Astrocyte (in vitro differentiated cells and primary cell): ENCODE measurements around the gene FNDC3A. TPM values are rescaled to one million over a fixed set of nuclear protein-coding genes. Genes with fewer than 3 reads are reported as not detected.

ENCODE experiments used
- DNase-seq: peaks from one replicate; pipeline ENCODE4 v3.0.0-alpha.2; 2010; ENCODE audit warnings: low read depth
- FAIRE-seq: peaks from 2 replicates; lab custom pipeline; 2011; peaks lifted over from hg19 to GRCh38; lab: Jason Lieb, UNC
- H2AFZ ChIP-seq: 2 replicates; pipeline ENCODE4 v1.6.0; 2012; ENCODE audit warnings: low read depth, low read length, inconsistent platforms
- H3K27ac ChIP-seq: 2 replicates; pipeline ENCODE4 v1.5.1; 2011; ENCODE audit warnings: low read depth, low read length, inconsistent platforms
- H3K27me3 ChIP-seq: 2 replicates; pipeline ENCODE4 v1.6.0; 2011; ENCODE audit warnings: low read length, inconsistent platforms; ENCODE audit not compliant: insufficient read depth
- H3K36me3 ChIP-seq: 2 replicates; pipeline ENCODE4 v1.5.1; 2011; ENCODE audit warnings: low read length, inconsistent platforms; ENCODE audit not compliant: insufficient read depth
- H3K4me1 ChIP-seq: 2 replicates; pipeline ENCODE4 v1.5.1; 2011; ENCODE audit warnings: low read length, inconsistent platforms; ENCODE audit not compliant: insufficient read depth
- H3K4me2 ChIP-seq: 2 replicates; pipeline ENCODE4 v1.6.0; 2012; ENCODE audit warnings: low read length, inconsistent platforms
- H3K4me3 ChIP-seq: 2 replicates; pipeline ENCODE4 v1.5.1; 2011; ENCODE audit warnings: low read depth, mild to moderate bottlenecking, low read length, inconsistent platforms; ENCODE audit not compliant: insufficient read depth
- H3K79me2 ChIP-seq: 2 replicates; pipeline ENCODE4 v1.6.0; 2012; ENCODE audit warnings: mild to moderate bottlenecking, low read length, inconsistent platforms; ENCODE audit not compliant: insufficient read depth
- H3K9ac ChIP-seq: 2 replicates; pipeline ENCODE4 v1.6.0; 2012; ENCODE audit warnings: mild to moderate bottlenecking, low read length, inconsistent platforms
- H3K9me3 ChIP-seq: 2 replicates; pipeline ENCODE4 v1.5.1; 2012; ENCODE audit warnings: low read depth, mild to moderate bottlenecking, low read length, inconsistent platforms; ENCODE audit not compliant: insufficient read depth
- H4K20me1 ChIP-seq: 2 replicates; pipeline ENCODE4 v1.6.0; 2012; ENCODE audit warnings: low read length, inconsistent platforms; ENCODE audit not compliant: insufficient read depth
- H3K27ac Mint-ChIP-seq: one replicate; pipeline ENCODE4 v1.8.0; 2021; ENCODE audit warnings: mild to moderate bottlenecking, mixed read lengths; ENCODE audit not compliant: unreplicated experiment
- H3K27me3 Mint-ChIP-seq: one replicate; pipeline ENCODE4 v1.8.0; 2021; ENCODE audit warnings: low read depth, mixed read lengths; ENCODE audit not compliant: unreplicated experiment
- H3K36me3 Mint-ChIP-seq: one replicate; pipeline ENCODE4 v1.8.0; 2021; ENCODE audit warnings: low read depth, mixed read lengths; ENCODE audit not compliant: unreplicated experiment
- H3K4me1 Mint-ChIP-seq: one replicate; pipeline ENCODE4 v1.8.0; 2021; ENCODE audit warnings: low read depth, mixed read lengths; ENCODE audit not compliant: unreplicated experiment
- H3K4me3 Mint-ChIP-seq: one replicate; pipeline ENCODE4 v1.8.0; 2021; ENCODE audit warnings: mild to moderate bottlenecking, moderate library complexity, mixed read lengths; ENCODE audit not compliant: unreplicated experiment
- H3K9me3 Mint-ChIP-seq: one replicate; pipeline ENCODE4 v1.8.0; 2021; ENCODE audit warnings: mild to moderate bottlenecking, mixed read lengths; ENCODE audit not compliant: unreplicated experiment
- CTCF ChIP-seq: IDR thresholded peaks from 2 replicates; pipeline ENCODE4 v1.5.1; 2011; ENCODE audit warnings: low read depth, mild to moderate bottlenecking, inconsistent platforms, low read length, moderate library complexity; ENCODE audit not compliant: insufficient read depth
- EZH2 ChIP-seq: IDR thresholded peaks from 2 replicates; pipeline ENCODE4 v1.6.1; 2012; ENCODE audit warnings: mild to moderate bottlenecking, low read length, inconsistent platforms; ENCODE audit not compliant: insufficient read depth
- total RNA-seq: library from RNA; stranded (reverse); gene quantifications from 2 replicates; pipeline ENCODE4 v1.2.1, GENCODE V29; 2021

The FNDC3A gene
- total RNA-seq, 1 donor from 2014 or later: 82.6 TPM

DNA sequence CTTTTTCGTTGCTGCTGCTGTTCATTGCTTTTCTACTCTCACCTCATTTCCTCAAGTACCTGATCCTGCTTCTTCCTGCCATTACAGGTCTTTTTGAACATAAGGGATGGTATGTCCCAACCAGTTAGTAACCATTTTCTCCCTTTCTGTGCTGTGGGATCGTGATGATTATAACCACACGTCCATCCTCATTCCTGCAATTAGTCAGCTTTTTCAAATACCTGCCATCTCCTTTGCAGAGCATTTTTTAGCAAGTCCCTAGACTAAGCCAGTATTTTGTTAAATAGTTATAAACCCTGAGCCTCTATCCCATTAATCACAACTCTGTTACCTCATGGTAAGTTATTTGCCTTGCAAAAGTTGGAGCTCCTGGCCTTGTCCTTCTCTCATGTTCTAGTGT lies 109.2 kb downstream of the FNDC3A start:
- H4K20me1 ChIP-seq: no peaks in the 10 kb centered on the region
- no peak overlapping the region for H3K9ac ChIP-seq
- no peak overlapping the region for H3K4me2 ChIP-seq
- peaks cover 4% of the 10 kb centered on the region for H3K79me2 ChIP-seq
- Mint-ChIP-seq H3K27ac (no peak overlapping the region), H3K36me3 (peaks cover 7% of the 10 kb centered on the region), H3K9me3 (peaks cover 2% of the 10 kb centered on the region), H3K27me3 (no peaks in the 10 kb centered on the region), H3K4me3 (no peak overlapping the region), H3K4me1 (peaks cover 18% of the 10 kb centered on the region)
- no peaks in the 10 kb centered on the region for H3K36me3 ChIP-seq
- peaks cover 9% of the 10 kb centered on the region for H3K4me1 ChIP-seq
- H3K27me3 ChIP-seq: no peaks in the 10 kb centered on the region
- no peak overlapping the region for H3K27ac ChIP-seq
- DNase-seq: no peak
- no peak overlapping the region for H3K4me3 ChIP-seq
- TF ChIP-seq EZH2 (no peak), CTCF (no peak)
- H3K9me3 ChIP-seq: no peaks in the 10 kb centered on the region
- H2AFZ ChIP-seq: no peak overlapping the region
- FAIRE-seq: no peak

- no peak overlapping the region for H3K4me3 ChIP-seq
- no peaks in the 10 kb centered on the region for H3K36me3 ChIP-seq
- H3K27ac Mint-ChIP-seq: no peak overlapping the region
- no peak for FAIRE-seq
- no peak overlapping the region for H3K4me3 Mint-ChIP-seq
- H3K27me3 ChIP-seq: no peaks in the 10 kb centered on the region
- peaks cover 18% of the 10 kb centered on the region for H3K4me1 Mint-ChIP-seq
- TF ChIP-seq CTCF: no peak
- TF ChIP-seq EZH2: no peak
- DNase-seq: peak; percentile 49
- no peaks in the 10 kb centered on the region for H3K9me3 ChIP-seq
- peaks cover 6% of the 10 kb centered on the region for H3K36me3 Mint-ChIP-seq
- H3K79me2 ChIP-seq: peaks cover 4% of the 10 kb centered on the region
- no peaks in the 10 kb centered on the region for H3K27me3 Mint-ChIP-seq
- no peak overlapping the region for H3K4me2 ChIP-seq
- no peaks in the 10 kb centered on the region for H4K20me1 ChIP-seq
- H3K4me1 ChIP-seq: peaks cover 9% of the 10 kb centered on the region
- no peak overlapping the region for H3K9ac ChIP-seq
- no peak overlapping the region for H2AFZ ChIP-seq
- no peak overlapping the region for H3K27ac ChIP-seq
- H3K9me3 Mint-ChIP-seq: peaks cover 2% of the 10 kb centered on the region
These were observed 111.0 kb downstream of the FNDC3A start for GRCh38 chr13:49086722-49087121.

GRCh38 chr13:49093376-49093775 lies 117.7 kb downstream of the FNDC3A start:
- no peaks in the 10 kb centered on the region for H3K9me3 ChIP-seq
- H3K9me3 Mint-ChIP-seq: no peaks in the 10 kb centered on the region
- DNase-seq: no peak
- H3K36me3 Mint-ChIP-seq: peaks cover 5% of the 10 kb centered on the region
- no peak overlapping the region for H2AFZ ChIP-seq
- peaks cover 15% of the 10 kb centered on the region for H3K4me1 Mint-ChIP-seq
- H3K4me1 ChIP-seq: peaks cover 10% of the 10 kb centered on the region
- H3K36me3 ChIP-seq: no peaks in the 10 kb centered on the region
- no peak overlapping the region for H3K4me3 Mint-ChIP-seq
- TF ChIP-seq EZH2 (no peak), CTCF (no peak)
- no peak overlapping the region for H3K4me3 ChIP-seq
- no peak overlapping the region for H3K27ac ChIP-seq
- H3K27ac Mint-ChIP-seq: no peak overlapping the region
- no peak overlapping the region for H3K9ac ChIP-seq
- no peaks in the 10 kb centered on the region for H4K20me1 ChIP-seq
- H3K27me3 ChIP-seq: no peaks in the 10 kb centered on the region
- no peak for FAIRE-seq
- H3K79me2 ChIP-seq: no peaks in the 10 kb centered on the region
- H3K27me3 Mint-ChIP-seq: no peaks in the 10 kb centered on the region
- H3K4me2 ChIP-seq: no peak overlapping the region
